Measurements from ENCODE around the gene DNASE1L3. TPM values are rescaled to one million over a fixed set of nuclear protein-coding genes. Genes with fewer than 3 reads are reported as not detected.

DNASE1L3 gene
- total and polyA plus RNA-seq, 9 donors: 0.34 to 1.6 (median 0.92) TPM

DNA sequence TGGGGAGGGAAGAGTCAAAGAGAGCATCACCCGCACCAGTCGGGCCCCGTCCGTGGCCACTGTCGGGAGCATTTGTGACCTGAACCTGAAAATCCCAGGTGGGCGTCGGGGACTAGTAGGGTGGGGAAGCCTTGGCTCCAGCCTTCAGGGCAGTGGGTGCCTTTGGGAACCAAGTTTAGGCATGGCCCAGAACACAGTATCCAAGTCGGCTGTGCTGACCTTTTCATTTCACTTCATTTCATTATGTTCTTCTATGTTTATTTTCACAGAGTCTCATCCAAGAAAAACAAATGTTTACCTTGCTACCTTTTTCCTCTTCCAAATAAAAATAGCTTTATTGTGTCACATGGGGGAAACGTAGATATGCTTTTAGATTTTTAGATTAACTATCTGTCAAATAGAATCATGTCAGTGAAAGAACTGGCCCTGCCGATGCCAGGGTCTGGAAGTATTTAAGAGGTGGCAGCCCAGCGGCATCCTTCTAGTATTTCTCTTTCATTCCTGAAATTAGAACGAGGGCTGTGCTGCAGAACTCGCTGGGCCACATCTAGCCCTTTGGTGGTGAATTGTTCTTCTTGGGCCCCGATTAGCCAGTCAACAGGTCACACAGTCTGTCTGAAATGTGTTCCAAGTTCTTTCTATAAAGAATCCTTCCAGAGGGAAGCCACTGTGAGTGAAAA, 60.5 kb downstream of the DNASE1L3 start:
- no peak overlapping the region for H3K27ac ChIP-seq (ENCODE audit: low read length)
- WGBS (ENCODE audit: insufficient coverage): 96% methylated on average over 6 of the region's 14 CpGs

DNA sequence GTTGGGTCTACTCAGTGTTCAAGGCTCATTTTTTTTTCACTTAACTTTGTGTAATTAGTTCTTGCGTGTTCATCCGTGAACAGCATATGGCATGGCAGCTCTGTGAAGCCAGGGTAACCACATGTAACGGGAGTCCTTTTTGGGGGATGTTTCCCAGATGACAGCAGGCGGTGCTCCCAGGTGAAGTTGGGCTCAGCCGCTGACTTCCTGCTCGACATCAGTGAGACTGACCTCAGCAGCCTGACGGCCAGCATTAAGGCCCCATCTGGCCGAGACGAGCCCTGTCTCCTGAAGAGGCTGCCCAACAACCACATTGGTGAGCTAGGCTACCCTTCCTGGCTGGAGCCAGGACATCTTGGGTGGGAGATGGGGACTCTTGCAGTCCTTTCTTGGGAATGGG, 62.7 kb downstream of the DNASE1L3 start:
- WGBS (ENCODE audit: insufficient coverage): 90% methylated on average over 9 of the region's 9 CpGs
- Histone ChIP-seq H3K27ac (ENCODE audit: low read length) (no peak overlapping the region), H3K9me3 (replicated peaks; ENCODE audit: control insufficient read depth, low read depth, low read length) (no peaks in the 10 kb centered on the region), H3K36me3 (ENCODE audit: control insufficient read depth, insufficient read depth, low read length) (peaks cover 59% of the 10 kb centered on the region), H3K4me1 (ENCODE audit: control insufficient read depth, insufficient read depth, low read length) (no peaks in the 10 kb centered on the region), H3K4me3 (ENCODE audit: low read length) (no peak overlapping the region), H3K27me3 (ENCODE audit: control insufficient read depth, insufficient read depth, low read length) (no peaks in the 10 kb centered on the region)
- DNase-seq: no peak

More for the DNA sequence above, 60.5 kb downstream of the DNASE1L3 start:
- H3K4me3 ChIP-seq (ENCODE audit: low read length): no peak overlapping the region
- H3K27me3 ChIP-seq (ENCODE audit: control insufficient read depth, insufficient read depth, low read length): no peaks in the 10 kb centered on the region
- no peaks in the 10 kb centered on the region for H3K9me3 ChIP-seq (replicated peaks; ENCODE audit: control insufficient read depth, low read depth, low read length)
- H3K4me1 ChIP-seq (ENCODE audit: control insufficient read depth, insufficient read depth, low read length): peaks cover 2% of the 10 kb centered on the region
- no peak for DNase-seq
- peaks cover 63% of the 10 kb centered on the region for H3K36me3 ChIP-seq (ENCODE audit: control insufficient read depth, insufficient read depth, low read length)

DNA sequence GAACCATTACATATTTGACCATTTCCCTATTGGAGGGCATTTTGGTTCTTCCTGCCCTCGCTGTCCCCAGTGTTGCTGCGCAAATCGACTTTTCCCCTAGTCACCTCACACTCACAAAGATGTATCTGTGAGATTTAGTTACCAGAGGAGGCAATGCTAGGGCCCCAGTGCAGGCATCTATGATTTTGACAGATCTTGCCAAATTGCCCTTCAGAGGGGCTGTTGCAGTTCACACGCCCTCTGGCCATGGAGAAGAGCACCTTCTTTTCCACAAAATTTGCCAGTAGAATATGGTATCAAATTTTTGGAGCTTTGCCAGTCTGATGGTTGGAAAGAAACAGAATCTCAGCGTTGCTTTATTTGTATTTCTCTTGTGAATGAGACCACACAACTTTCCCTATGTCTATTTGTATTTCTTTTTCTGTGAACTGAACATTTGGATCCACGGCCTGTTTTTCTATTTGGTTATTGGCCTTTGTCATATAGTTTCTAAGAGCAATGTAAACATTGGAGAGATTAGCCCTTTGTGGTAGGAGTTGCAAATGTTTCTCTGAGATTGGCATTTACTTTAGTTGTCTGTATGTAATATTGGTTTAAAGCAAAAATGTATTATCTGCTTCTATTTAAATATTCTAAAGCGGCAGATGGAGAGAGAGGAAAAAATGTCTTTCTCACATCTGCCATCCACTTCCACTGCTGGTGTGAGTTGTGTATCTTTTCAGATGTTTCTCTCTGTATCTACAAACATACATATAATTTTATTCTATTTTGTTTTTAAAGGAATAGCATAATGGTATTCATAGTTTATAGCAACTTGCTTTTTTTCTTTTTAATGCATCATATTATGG, 66.1 kb downstream of the DNASE1L3 start:
- DNase-seq: no peak
- H3K27ac ChIP-seq (ENCODE audit: low read length): no peak overlapping the region
- no peak overlapping the region for H3K4me3 ChIP-seq (ENCODE audit: low read length)
- H3K27me3 ChIP-seq (ENCODE audit: control insufficient read depth, insufficient read depth, low read length): no peaks in the 10 kb centered on the region
- H3K36me3 ChIP-seq (ENCODE audit: control insufficient read depth, insufficient read depth, low read length): peaks cover 66% of the 10 kb centered on the region
- 75% methylated on average over 1 of the region's 7 CpGs for WGBS (ENCODE audit: insufficient coverage)
- no peaks in the 10 kb centered on the region for H3K9me3 ChIP-seq (replicated peaks; ENCODE audit: control insufficient read depth, low read depth, low read length)
- peaks cover 6% of the 10 kb centered on the region for H3K4me1 ChIP-seq (ENCODE audit: control insufficient read depth, insufficient read depth, low read length)

GRCh38 chr3:58143417-58144055, 67.2 kb downstream of the DNASE1L3 start:
- Histone ChIP-seq H3K4me3 (ENCODE audit: low read length) (no peak overlapping the region), H3K27ac (ENCODE audit: low read length) (no peak overlapping the region), H3K27me3 (ENCODE audit: control insufficient read depth, insufficient read depth, low read length) (no peaks in the 10 kb centered on the region), H3K9me3 (replicated peaks; ENCODE audit: control insufficient read depth, low read depth, low read length) (no peaks in the 10 kb centered on the region), H3K36me3 (ENCODE audit: control insufficient read depth, insufficient read depth, low read length) (peaks cover 65% of the 10 kb centered on the region), H3K4me1 (ENCODE audit: control insufficient read depth, insufficient read depth, low read length) (peaks cover 6% of the 10 kb centered on the region)
- no peak for DNase-seq
- 81% methylated on average over 9 of the region's 9 CpGs for whole genome bisulfite sequencing (ENCODE audit: insufficient coverage)

Other genes with a start within 250 kb of the DNASE1L3 start
- gene FLNB, start 202.6 kb downstream of the DNASE1L3 start, total RNA-seq: 66.7 TPM
- gene FLNB, start 202.6 kb downstream of the DNASE1L3 start, polyA plus RNA-seq (ENCODE audit: insufficient read depth in 1 of 8, insufficient read length in 8 of 8, low replicate concordance in 1 of 8): 10 to 100 TPM; 44.4 to 87.1 (median 63.9) TPM
- 7.1 TPM for gene ABHD6, start 26.8 kb upstream of the DNASE1L3 start, total RNA-seq
- gene ABHD6, start 26.8 kb upstream of the DNASE1L3 start, polyA plus RNA-seq (ENCODE audit: insufficient read depth in 1 of 8, insufficient read length in 8 of 8, low replicate concordance in 1 of 8): 1 to 10 TPM; 3.2 to 5.4 (median 4.5) TPM
- 18.6 TPM for gene RPP14, start 95.3 kb upstream of the DNASE1L3 start, total RNA-seq
- 10 to 100 TPM; 14.3 to 24.6 (median 19.1) TPM for gene RPP14, start 95.3 kb upstream of the DNASE1L3 start, polyA plus RNA-seq (ENCODE audit: insufficient read depth in 1 of 8, insufficient read length in 8 of 8, low replicate concordance in 1 of 8)
- gene HTD2, start 95.5 kb upstream of the DNASE1L3 start, total RNA-seq: 11.1 TPM
- gene HTD2, start 95.5 kb upstream of the DNASE1L3 start, polyA plus RNA-seq (ENCODE audit: insufficient read depth in 1 of 8, insufficient read length in 8 of 8, low replicate concordance in 1 of 8): 10 to 100 TPM in 4 of 8 donors, 1 to 10 TPM in 4; 7.8 to 12.5 (median 10.1) TPM
- gene PXK, start 121.9 kb upstream of the DNASE1L3 start, total RNA-seq: 17.7 TPM
- gene PXK, start 121.9 kb upstream of the DNASE1L3 start, polyA plus RNA-seq (ENCODE audit: insufficient read depth in 1 of 8, insufficient read length in 8 of 8, low replicate concordance in 1 of 8): 10 to 100 TPM; 15.9 to 19.9 (median 17.3) TPM
- 78.8 TPM for gene PDHB, start 222.9 kb upstream of the DNASE1L3 start, total RNA-seq
- 10 to 100 TPM; 78.3 to 88.2 (median 82.6) TPM for gene PDHB, start 222.9 kb upstream of the DNASE1L3 start, polyA plus RNA-seq (ENCODE audit: insufficient read depth in 1 of 8, insufficient read length in 8 of 8, low replicate concordance in 1 of 8)

Data from muscle of leg (tissue), 11 donors.